ENCODE data around the gene ZBTB45. TPM values are rescaled to one million over a fixed set of nuclear protein-coding genes. Genes with fewer than 3 reads are reported as not detected.

ZBTB45 gene
- total and polyA plus RNA-seq, 12 donors, result 7.1 to 13.3 (median 9.3) TPM

- TF ChIP-seq, protein P1, sequence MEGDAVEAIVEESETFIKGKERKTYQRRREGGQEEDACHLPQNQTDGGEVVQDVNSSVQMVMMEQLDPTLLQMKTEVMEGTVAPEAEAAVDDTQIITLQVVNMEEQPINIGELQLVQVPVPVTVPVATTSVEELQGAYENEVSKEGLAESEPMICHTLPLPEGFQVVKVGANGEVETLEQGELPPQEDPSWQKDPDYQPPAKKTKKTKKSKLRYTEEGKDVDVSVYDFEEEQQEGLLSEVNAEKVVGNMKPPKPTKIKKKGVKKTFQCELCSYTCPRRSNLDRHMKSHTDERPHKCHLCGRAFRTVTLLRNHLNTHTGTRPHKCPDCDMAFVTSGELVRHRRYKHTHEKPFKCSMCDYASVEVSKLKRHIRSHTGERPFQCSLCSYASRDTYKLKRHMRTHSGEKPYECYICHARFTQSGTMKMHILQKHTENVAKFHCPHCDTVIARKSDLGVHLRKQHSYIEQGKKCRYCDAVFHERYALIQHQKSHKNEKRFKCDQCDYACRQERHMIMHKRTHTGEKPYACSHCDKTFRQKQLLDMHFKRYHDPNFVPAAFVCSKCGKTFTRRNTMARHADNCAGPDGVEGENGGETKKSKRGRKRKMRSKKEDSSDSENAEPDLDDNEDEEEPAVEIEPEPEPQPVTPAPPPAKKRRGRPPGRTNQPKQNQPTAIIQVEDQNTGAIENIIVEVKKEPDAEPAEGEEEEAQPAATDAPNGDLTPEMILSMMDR (IDR thresholded peaks at IDR 0.05), result no peak
- no peak for DNase-seq
- no peak for ATAC-seq
- H3K27ac ChIP-seq, result no peak overlapping the region
- peaks cover 24 to 44% (median 34%) of the 10 kb centered on the region in 9 donors for H3K4me1 ChIP-seq
- H3K27me3 ChIP-seq, result no peaks in the 10 kb centered on the region
- no peaks in the 10 kb centered on the region for H3K9me3 ChIP-seq
- 85 to 87% methylated on average over 13 of the region's 13 CpGs for WGBS, 2 donors
- intact Hi-C loops (cut with DNase I), result no loop called here
- H3K4me3 ChIP-seq, result no peak overlapping the region
- peaks cover 7 to 80% (median 56%) of the 10 kb centered on the region in 9 donors for H3K36me3 ChIP-seq
Measured at GRCh38 chr19:58550362-58551122, 30.9 kb upstream of the ZBTB45 start.

GRCh38 chr19:58549664-58550361 lies 30.2 kb upstream of the ZBTB45 start:
- Histone ChIP-seq H3K4me3 (no peak overlapping the region), H3K4me1 (peaks cover 23 to 46% (median 34%) of the 10 kb centered on the region in 9 donors), H3K9me3 (no peaks in the 10 kb centered on the region), H3K27me3 (no peaks in the 10 kb centered on the region), H3K36me3 (peaks cover 7 to 79% (median 56%) of the 10 kb centered on the region in 9 donors), H3K27ac (no peak overlapping the region)
- 84 to 90% methylated on average over 11 of the region's 11 CpGs for WGBS, 2 donors
- intact Hi-C loops (cut with DNase I), result no loop called here
- ATAC-seq, result no peak
- no peak for DNase-seq
- TF ChIP-seq, protein P1 (IDR thresholded peaks at IDR 0.05), result no peak

GRCh38 chr19:58548859-58549663 lies 29.5 kb upstream of the ZBTB45 start:
- H3K9me3 ChIP-seq, result no peaks in the 10 kb centered on the region
- DNase-seq, result no peak
- TF ChIP-seq, protein P1 (IDR thresholded peaks at IDR 0.05), result no peak
- peaks cover 7 to 79% (median 56%) of the 10 kb centered on the region in 9 donors for H3K36me3 ChIP-seq
- intact Hi-C loops (cut with DNase I), result no loop called here
- no peaks in the 10 kb centered on the region for H3K27me3 ChIP-seq
- no peak overlapping the region for H3K27ac ChIP-seq
- H3K4me3 ChIP-seq, result no peak overlapping the region
- no peak for ATAC-seq
- WGBS, 2 donors, result 92 to 96% methylated on average over 20 of the region's 20 CpGs
- peaks cover 22 to 42% (median 29%) of the 10 kb centered on the region in 9 donors for H3K4me1 ChIP-seq

Measured in heart right ventricle (tissue), 16 donors.